NT2/D1 (cell line): ENCODE data around the gene PAPLN.

Experiments
- SUZ12 ChIP-seq: IDR thresholded peaks from 2 replicates; pipeline ENCODE4 v1.6.1; 2011; ENCODE audit not compliant: insufficient read length, insufficient read depth; ENCODE audit errors: extremely low read depth
- YY1 ChIP-seq: IDR thresholded peaks from 2 replicates; pipeline ENCODE4 v1.6.1; 2011; ENCODE audit not compliant: insufficient read length, insufficient read depth
- ZNF274 ChIP-seq: IDR thresholded peaks from 2 replicates; pipeline ENCODE4 v1.6.1; 2011; ENCODE audit warnings: mild to moderate bottlenecking, low read depth, low read length

DNA sequence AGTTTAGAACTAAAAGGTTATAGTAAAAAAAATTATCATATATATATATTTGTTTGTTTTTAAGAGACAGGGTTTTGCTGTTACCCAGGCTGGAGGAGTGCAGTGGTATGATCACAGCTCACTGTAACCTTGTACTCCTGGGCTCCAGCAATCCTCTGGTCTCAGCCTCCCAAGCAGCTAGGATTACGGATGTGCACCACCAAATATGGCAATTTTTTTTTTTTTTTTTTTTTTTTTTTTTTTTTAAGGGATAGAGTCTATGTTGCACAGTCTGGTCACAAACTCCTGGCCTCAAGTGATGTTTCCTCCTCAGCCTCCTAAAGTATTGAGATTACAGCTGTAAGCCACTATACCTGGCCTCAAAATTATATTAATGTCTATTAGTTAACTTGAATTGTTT, 48.7 kb downstream of the PAPLN start:
- TF ChIP-seq YY1, result no peak
- TF ChIP-seq SUZ12, result no peak
- TF ChIP-seq ZNF274, result no peak
